GM10248 (cell line): ENCODE data around the gene AMBRA1.

Experiments used
- CTCF ChIA-PET: fragments of 300-600 bp; sonication (Branson Sonifier 250); formaldehyde crosslinking; extraction: SDS; loops from one replicate; lab custom pipeline; 2021; ENCODE audit warnings: antibody characterized with exemption; lab: Yijun Ruan, JAX
- POLR2A ChIA-PET: fragments of 350-650 bp; sonication (Branson Sonifier 250); formaldehyde crosslinking; extraction: SDS; loops from one replicate; lab custom pipeline; 2020; ENCODE audit warnings: antibody characterized with exemption; lab: Yijun Ruan, JAX
- DNase-seq: peaks from one replicate; pipeline ENCODE4 v3.0.0; 2012; ENCODE audit errors: extremely low spot score
- CTCF ChIP-seq: IDR thresholded peaks from 2 replicates; pipeline ENCODE4 v1.5.1; 2012; ENCODE audit warnings: mild to moderate bottlenecking, low read depth; ENCODE audit errors: extremely low read depth, missing control alignments, control extremely low read depth

Gene AMBRA1

GRCh38 chr11:46493791-46494190, 100.0 kb downstream of the AMBRA1 start:
- no peak for TF ChIP-seq CTCF
- POLR2A ChIA-PET = no interaction called here
- DNase-seq = no peak
- CTCF ChIA-PET = interaction anchor here (1.0 to 5.4 kb wide), 3 partner anchors 11 to 48 kb away, joined by 3 to 51 read pairs (median 4); no protein-coding TSS in a partner anchor

- ChIA-PET CTCF (interaction anchor here (0.7 to 5.4 kb wide), 6 partner anchors 8 to 49 kb away, joined by 3 to 51 read pairs (median 4); no protein-coding TSS in a partner anchor), POLR2A (no interaction called here)
- TF ChIP-seq CTCF = no peak
- DNase-seq = no peak
Observed at GRCh38 chr11:46492532-46492931, 101.3 kb downstream of the AMBRA1 start.

GRCh38 chr11:46491661-46492330, 102.0 kb downstream of the AMBRA1 start:
- DNase-seq = no peak

GRCh38 chr11:46490666-46491065, 103.2 kb downstream of the AMBRA1 start:
- no peak for DNase-seq
- POLR2A ChIA-PET = no interaction called here
- CTCF ChIA-PET = interaction anchor here (0.6 to 5.4 kb wide), 41 partner anchors 9 to 142 kb away, joined by 3 to 57 read pairs (median 5); no protein-coding TSS in a partner anchor
- no peak for TF ChIP-seq CTCF

More at GRCh38 chr11:46491661-46492330, 102.0 kb downstream of the AMBRA1 start:
- POLR2A ChIA-PET = no interaction called here
- CTCF ChIA-PET = interaction anchor here (1.0 to 5.4 kb wide), 13 partner anchors 8 to 93 kb away, joined by 3 to 57 read pairs (median 7); no protein-coding TSS in a partner anchor
- TF ChIP-seq CTCF = no peak

- ChIA-PET CTCF (interaction anchor here (0.6 to 5.4 kb wide), 45 partner anchors 10 to 142 kb away, joined by 3 to 57 read pairs (median 5); partner anchors contain the start of genes AMBRA1, ATG13 and CHRM4), POLR2A (interaction anchor here (0.6 kb wide), 1 partner anchor 12 kb away, joined by 4 read pairs; no protein-coding TSS in a partner anchor)
- peak; percentile 68 for TF ChIP-seq CTCF
- peak; percentile 55 for DNase-seq
Observed at GRCh38 chr11:46489656-46490560, 103.9 kb downstream of the AMBRA1 start.

- TF ChIP-seq CTCF = no peak
- no peak for DNase-seq
- CTCF ChIA-PET = interaction anchor here (1.0 kb wide), 1 partner anchor 13 kb away, joined by 3 read pairs; no protein-coding TSS in a partner anchor
- POLR2A ChIA-PET = no interaction called here
Observed at GRCh38 chr11:46485856-46486443, 107.9 kb downstream of the AMBRA1 start.
